GM18499 (cell line): ENCODE results near the gene TXNDC2.

Source experiments
- ATAC-seq: cut with Tn5 transposase; IDR thresholded peaks from one replicate; pipeline ENCODE4 v1.9.1; 2021; ENCODE audit warnings: moderate number of reproducible peaks; ENCODE audit not compliant: insufficient read depth, unreplicated experiment

The TXNDC2 gene

DNA sequence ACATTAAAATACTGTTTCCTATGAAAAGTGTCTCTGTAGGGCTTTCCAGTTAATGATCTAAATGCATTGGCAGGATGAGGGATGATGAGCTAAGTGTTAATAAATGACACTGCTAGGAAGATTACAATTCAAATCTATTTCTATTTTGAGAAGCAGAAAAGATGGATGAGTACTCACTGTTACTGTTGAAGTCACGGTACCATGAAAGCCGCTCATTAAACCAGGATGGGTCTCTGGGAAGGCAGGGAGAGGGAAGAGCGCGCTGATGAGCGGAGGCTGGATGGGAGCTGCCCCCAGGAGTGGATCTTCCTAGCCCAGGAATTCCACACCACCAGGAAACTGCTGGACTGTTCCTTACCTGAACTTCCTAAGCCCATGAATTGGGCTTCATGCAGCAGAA is 27.1 kb upstream of the TXNDC2 start:
- no peak for ATAC-seq

GRCh38 chr18:9859232-9859631 is 26.5 kb upstream of the TXNDC2 start:
- ATAC-seq, result no peak

- no peak for ATAC-seq
Observed at GRCh38 chr18:9860682-9861081, 25.1 kb upstream of the TXNDC2 start.

DNA sequence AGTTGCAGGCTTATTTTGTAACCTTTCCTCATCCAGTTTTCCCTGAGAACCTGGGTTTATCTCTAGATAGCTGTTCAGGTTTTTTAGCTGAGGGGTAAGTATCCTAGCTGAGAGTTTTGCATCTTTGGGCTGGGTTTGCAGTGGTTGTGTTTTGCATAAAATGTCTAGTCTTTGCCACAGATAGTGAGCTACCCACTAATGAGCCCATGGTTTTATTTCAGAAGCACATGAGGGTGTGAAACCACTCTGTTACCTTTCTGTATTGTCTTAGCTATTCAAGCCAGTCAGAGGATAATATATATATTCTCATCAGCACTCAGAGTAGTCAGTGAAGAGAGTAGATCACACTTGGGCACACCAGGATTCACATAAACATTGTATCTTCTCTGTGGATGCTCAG is 24.6 kb upstream of the TXNDC2 start:
- peak; percentile 71 for ATAC-seq

GRCh38 chr18:9861933-9862332 is 23.8 kb upstream of the TXNDC2 start:
- ATAC-seq, result no peak

DNA sequence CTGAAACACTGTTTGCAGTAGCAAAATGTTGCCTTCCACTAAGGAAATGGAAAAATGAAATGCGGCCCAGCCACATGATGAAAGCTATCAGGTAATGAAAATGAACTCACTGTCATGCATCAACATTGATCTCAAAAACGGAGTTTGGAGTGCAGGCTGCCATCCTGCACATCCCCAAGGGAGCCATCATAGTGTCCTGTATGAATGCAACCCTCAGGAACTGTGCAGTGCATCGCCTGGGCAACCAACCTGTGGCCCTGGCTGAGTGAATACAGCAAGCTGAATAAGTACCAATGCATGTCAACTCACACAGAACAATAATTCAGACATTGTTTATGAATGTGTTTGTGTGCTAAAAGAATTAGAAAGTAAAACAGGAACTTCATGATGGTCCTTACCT is 23.1 kb upstream of the TXNDC2 start:
- ATAC-seq, result no peak

DNA sequence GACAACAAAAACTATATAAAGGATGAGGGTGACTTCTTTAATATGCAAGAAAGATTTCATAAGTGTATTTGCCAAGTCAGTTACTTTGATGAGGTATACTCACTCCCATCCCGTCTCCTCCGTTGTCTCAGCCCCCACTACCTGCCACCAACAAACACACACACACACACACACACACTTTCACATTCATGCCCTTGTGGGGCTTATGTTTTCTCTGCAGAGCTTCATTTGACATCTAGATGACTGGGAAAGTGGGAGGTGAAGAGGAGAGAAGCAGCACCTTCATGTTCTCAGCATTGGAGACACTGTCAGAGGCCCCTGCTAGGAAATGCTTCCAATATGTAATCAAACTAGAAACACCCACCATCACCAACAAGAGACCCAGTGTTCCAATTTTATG is 22.5 kb upstream of the TXNDC2 start:
- no peak for ATAC-seq

GRCh38 chr18:9865764-9866490 is 19.8 kb upstream of the TXNDC2 start:
- no peak for ATAC-seq

GRCh38 chr18:9866627-9867026 is 19.1 kb upstream of the TXNDC2 start:
- no peak for ATAC-seq

DNA sequence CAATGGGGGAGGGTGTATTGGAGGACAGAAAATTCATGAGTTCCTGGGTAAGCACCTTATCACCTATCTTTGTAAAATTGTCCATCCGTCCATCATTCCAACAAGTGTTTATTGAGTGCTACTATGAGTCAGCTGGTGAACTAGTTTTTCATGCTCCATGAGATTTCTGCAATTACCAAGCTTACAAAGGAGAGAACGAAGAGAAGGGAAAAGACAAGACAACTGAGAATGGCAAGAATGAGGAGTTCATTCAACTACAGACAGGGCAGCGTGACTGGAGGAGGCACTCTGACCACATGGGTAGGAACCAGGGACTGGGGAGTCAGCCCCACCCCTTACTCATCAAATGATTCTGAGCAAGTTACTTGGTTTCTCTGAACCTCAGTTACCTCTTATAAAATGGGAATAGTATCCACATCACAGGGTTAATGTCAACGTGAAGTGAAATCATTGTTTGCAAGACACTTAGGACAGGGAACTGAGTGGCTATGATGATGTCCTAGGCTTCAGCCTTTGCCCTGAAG is 18.6 kb upstream of the TXNDC2 start:
- ATAC-seq, result no peak

DNA sequence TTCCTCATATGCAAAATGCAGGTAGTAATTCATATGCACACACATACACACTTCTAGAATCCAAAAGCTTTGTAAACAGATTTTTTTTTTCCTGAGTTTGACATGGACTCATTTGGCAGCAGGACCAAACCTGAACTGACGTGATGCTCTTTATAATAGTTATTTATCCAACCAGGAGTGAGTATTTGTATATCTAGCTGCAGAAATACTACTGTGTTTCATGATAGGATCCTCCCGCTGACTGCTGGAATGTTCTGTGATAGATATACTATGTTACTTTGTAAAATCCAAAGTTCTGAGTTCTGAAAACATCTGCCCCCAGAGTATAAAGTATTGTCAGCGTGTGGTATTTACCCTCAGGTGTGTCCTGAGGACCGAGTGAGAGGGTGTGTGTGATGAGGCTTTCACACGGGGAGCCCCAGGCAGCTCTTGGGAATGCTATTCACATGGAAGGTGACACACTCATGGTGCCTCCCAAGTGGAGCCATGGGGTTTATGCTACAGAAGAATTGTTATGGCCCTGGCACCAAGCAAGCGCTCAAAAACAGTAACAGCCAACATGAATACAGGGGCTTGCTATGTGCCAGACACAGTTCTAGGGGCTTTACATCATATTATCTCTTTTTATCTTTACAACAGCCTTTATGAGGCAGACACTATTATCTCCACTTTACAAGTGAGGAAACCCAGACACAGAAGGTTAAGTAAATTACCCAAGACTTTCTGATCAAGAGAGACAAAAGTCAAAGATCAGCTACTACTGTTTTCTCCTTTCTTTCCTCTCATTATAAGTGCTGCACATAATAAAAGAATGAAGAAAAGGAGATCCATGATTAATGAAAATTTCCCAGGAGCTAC is 16.7 kb upstream of the TXNDC2 start:
- ATAC-seq, result no peak

DNA sequence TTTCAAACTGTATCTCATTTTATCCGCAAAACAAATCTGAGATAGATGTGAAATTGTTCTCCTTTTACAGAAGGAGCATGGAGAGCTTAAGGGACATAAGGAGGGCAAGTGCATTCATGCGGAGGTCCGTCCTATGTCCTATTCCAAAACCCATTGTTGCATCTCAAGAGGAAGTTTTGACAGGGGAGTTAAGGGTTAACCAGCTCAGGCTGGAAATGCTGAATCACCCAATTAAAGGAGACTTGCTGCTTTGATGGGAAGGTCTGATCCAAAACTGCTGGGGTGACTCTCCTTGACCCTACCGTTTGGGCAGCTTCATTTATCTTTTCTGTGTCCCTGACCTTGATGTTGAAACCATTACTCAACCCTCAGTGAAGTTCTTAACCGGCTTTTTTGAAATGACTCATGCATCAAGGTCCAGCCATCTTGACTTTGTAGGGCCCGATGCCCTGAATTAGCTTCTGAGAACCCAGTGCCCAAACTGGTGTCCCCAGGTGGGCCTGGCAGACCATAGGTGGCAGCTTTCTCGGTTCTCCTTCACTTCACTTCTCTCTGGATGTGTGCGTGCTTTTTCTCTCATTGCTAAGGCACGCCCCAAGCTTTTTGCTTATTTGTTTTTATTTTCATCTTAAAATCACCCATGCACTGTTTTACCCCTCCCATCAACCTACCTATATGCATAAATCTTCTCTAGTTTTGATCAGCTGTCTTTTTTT is 15.9 kb upstream of the TXNDC2 start:
- peak; percentile 78 for ATAC-seq

DNA sequence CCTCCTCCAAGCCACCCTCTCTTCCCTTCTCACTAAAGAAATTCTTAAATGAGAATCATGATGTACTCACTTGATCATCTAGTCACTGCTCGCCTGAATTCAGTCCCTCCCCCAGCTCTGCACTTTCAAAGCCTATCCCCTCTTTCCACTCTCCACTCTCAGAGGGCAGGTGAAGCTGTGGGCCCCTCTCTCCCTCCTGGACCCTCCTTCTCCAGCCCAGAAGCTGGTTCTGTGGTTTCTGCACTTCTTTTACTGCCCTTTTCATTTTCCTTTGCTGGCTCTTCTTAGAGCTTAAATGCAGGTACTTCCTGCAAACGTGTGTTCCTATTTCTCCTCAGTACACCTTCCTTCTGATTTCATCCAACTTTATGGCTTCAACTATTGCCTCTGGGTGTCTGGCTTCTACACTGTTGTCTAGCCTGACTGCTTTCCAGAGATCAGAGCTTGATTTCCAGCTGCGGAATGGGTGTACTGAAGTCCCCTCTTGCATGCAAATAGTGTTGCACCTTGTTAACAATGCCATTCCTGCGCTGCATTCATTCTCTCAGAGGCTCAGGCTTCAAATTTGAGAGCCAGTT is 15.3 kb upstream of the TXNDC2 start:
- no peak for ATAC-seq

- ATAC-seq, result no peak
Observed at GRCh38 chr18:9871244-9871746, 14.5 kb upstream of the TXNDC2 start.

GRCh38 chr18:9872823-9873222 is 12.9 kb upstream of the TXNDC2 start:
- no peak for ATAC-seq

GRCh38 chr18:9874728-9875127 is 11.0 kb upstream of the TXNDC2 start:
- ATAC-seq, result no peak

GRCh38 chr18:9876212-9876866 is 9.4 kb upstream of the TXNDC2 start:
- ATAC-seq, result no peak

GRCh38 chr18:9876867-9877654 is 8.7 kb upstream of the TXNDC2 start:
- no peak for ATAC-seq

GRCh38 chr18:9877655-9878014 is 8.1 kb upstream of the TXNDC2 start:
- ATAC-seq, result no peak
